ENCODE data around the gene ATP8B1.

Gene ATP8B1

DNA sequence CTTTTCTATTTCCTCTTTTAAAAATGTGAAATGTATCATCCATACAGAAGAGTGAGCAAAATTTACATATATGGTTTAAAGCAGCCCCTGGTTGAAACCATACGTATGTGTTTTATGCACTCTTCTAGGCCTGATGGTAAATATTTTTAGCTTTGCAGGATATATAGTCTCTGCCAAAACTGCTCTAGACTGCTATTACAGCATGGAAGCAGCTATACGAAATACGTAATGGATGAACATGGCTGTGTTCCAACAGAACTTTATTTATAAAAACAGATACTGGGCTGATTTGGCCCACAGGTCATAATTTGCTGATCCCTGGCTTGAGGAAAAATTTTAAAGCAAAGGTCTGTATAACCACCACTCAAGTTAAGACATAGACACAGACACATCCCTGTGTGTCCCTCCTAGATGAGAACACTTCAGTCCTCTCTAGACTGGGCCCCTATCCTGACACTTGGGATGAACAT is 42.5 kb upstream of the ATP8B1 start:
- TF ChIP-seq, protein P1, sequence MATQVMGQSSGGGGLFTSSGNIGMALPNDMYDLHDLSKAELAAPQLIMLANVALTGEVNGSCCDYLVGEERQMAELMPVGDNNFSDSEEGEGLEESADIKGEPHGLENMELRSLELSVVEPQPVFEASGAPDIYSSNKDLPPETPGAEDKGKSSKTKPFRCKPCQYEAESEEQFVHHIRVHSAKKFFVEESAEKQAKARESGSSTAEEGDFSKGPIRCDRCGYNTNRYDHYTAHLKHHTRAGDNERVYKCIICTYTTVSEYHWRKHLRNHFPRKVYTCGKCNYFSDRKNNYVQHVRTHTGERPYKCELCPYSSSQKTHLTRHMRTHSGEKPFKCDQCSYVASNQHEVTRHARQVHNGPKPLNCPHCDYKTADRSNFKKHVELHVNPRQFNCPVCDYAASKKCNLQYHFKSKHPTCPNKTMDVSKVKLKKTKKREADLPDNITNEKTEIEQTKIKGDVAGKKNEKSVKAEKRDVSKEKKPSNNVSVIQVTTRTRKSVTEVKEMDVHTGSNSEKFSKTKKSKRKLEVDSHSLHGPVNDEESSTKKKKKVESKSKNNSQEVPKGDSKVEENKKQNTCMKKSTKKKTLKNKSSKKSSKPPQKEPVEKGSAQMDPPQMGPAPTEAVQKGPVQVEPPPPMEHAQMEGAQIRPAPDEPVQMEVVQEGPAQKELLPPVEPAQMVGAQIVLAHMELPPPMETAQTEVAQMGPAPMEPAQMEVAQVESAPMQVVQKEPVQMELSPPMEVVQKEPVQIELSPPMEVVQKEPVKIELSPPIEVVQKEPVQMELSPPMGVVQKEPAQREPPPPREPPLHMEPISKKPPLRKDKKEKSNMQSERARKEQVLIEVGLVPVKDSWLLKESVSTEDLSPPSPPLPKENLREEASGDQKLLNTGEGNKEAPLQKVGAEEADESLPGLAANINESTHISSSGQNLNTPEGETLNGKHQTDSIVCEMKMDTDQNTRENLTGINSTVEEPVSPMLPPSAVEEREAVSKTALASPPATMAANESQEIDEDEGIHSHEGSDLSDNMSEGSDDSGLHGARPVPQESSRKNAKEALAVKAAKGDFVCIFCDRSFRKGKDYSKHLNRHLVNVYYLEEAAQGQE (IDR thresholded peaks at IDR 0.05; ENCODE audit: insufficient replicate concordance, low read depth) = no peak
- TF ChIP-seq SPI1 (IDR thresholded peaks at IDR 0.05; ENCODE audit: borderline replicate concordance, low read depth) (no peak), POLR2AphosphoS5 (IDR thresholded peaks at IDR 0.05; ENCODE audit: low read depth) (no peak), GABPA (IDR thresholded peaks at IDR 0.05; ENCODE audit: low read depth) (no peak)
- TF ChIP-seq, protein P2, sequence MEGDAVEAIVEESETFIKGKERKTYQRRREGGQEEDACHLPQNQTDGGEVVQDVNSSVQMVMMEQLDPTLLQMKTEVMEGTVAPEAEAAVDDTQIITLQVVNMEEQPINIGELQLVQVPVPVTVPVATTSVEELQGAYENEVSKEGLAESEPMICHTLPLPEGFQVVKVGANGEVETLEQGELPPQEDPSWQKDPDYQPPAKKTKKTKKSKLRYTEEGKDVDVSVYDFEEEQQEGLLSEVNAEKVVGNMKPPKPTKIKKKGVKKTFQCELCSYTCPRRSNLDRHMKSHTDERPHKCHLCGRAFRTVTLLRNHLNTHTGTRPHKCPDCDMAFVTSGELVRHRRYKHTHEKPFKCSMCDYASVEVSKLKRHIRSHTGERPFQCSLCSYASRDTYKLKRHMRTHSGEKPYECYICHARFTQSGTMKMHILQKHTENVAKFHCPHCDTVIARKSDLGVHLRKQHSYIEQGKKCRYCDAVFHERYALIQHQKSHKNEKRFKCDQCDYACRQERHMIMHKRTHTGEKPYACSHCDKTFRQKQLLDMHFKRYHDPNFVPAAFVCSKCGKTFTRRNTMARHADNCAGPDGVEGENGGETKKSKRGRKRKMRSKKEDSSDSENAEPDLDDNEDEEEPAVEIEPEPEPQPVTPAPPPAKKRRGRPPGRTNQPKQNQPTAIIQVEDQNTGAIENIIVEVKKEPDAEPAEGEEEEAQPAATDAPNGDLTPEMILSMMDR (IDR thresholded peaks at IDR 0.05; ENCODE audit: insufficient read depth, low read length) = no peak
- no peak for DNase-seq (ENCODE audit: low read depth in 1 of 2, low spot score in 1 of 2)
- Histone ChIP-seq H3K4me3 (replicated peaks; ENCODE audit: insufficient read depth, low read length) (no peak overlapping the region), H3K27me3 (ENCODE audit: insufficient read depth, poor library complexity, severe bottlenecking) (peaks cover 4% of the 10 kb centered on the region), H3K27ac (replicated peaks) (no peak overlapping the region)

DNA sequence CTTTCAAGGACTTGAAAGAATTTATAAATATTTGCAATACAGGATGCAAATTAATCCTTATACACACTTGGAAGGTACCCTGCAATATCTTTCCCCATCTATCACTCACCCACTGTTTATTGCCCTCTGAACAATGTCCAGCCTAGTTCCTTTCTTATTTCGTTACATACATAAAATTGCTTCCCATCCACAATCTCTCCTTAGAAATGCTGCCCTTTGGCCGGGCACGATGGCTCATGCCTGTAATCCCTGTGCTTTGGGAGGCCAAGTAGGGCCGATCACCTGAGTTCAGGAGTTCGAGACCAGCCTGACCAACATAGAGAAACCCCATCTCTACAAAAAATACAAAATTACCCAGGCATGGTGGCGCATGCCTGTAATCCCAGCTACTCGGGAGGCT is 41.2 kb upstream of the ATP8B1 start:
- Histone ChIP-seq H3K27me3 (ENCODE audit: insufficient read depth, poor library complexity, severe bottlenecking) (peaks cover 4% of the 10 kb centered on the region), H3K4me3 (replicated peaks; ENCODE audit: insufficient read depth, low read length) (no peak overlapping the region), H3K27ac (replicated peaks) (no peak overlapping the region)
- TF ChIP-seq GABPA (IDR thresholded peaks at IDR 0.05; ENCODE audit: low read depth) = no peak
- no peak for TF ChIP-seq SPI1 (IDR thresholded peaks at IDR 0.05; ENCODE audit: borderline replicate concordance, low read depth)
- TF ChIP-seq, protein P1 (IDR thresholded peaks at IDR 0.05; ENCODE audit: insufficient replicate concordance, low read depth) = no peak
- TF ChIP-seq, protein P2 (IDR thresholded peaks at IDR 0.05; ENCODE audit: insufficient read depth, low read length) = no peak
- TF ChIP-seq POLR2AphosphoS5 (IDR thresholded peaks at IDR 0.05; ENCODE audit: low read depth) = no peak
- DNase-seq (ENCODE audit: low read depth in 1 of 2, low spot score in 1 of 2) = no peak

DNA sequence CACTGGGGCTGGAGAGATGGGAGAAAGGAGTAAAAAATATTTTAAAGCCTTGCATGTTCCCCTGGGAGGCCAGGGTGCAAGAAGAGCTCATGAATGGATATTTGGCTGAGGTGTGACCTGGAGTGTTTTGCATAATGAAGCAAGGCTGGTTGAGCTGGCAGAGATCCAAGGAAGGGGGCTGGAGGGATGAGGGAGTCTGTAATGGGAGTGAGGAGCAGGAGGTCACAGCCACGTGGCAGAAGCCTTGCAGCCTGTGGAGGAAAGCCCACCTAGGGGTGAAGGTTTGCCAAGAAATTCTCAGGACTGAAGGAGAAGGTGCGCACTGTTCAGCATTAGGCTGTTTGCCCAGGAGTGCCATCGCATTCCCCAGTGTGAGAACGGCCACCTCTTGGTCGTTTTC is 40.3 kb upstream of the ATP8B1 start:
- Histone ChIP-seq H3K27me3 (ENCODE audit: insufficient read depth, poor library complexity, severe bottlenecking) (peaks cover 4% of the 10 kb centered on the region), H3K27ac (replicated peaks) (no peak overlapping the region), H3K4me3 (replicated peaks; ENCODE audit: insufficient read depth, low read length) (no peak overlapping the region)
- DNase-seq (ENCODE audit: low read depth in 1 of 2, low spot score in 1 of 2) = no peak
- TF ChIP-seq, protein P1 (IDR thresholded peaks at IDR 0.05; ENCODE audit: insufficient replicate concordance, low read depth) = no peak
- TF ChIP-seq POLR2AphosphoS5 (IDR thresholded peaks at IDR 0.05; ENCODE audit: low read depth) (no peak), SPI1 (IDR thresholded peaks at IDR 0.05; ENCODE audit: borderline replicate concordance, low read depth) (no peak), GABPA (IDR thresholded peaks at IDR 0.05; ENCODE audit: low read depth) (no peak)
- TF ChIP-seq, protein P2 (IDR thresholded peaks at IDR 0.05; ENCODE audit: insufficient read depth, low read length) = no peak
